Naive thymus-derived CD8-positive, alpha-beta T cell (primary cell): ENCODE data around the gene CAMTA1. TPM values are rescaled to one million over a fixed set of nuclear protein-coding genes. Genes with fewer than 3 reads are reported as not detected.
"Not testable (repeated sequence)": the region's sequence is repeated elsewhere in the genome, so short reads cannot be mapped to it uniquely, and the experiment has no call there.

Experiments
- ATAC-seq, 2 donors: fragments of 150-1000 bp; cut with Tn5 transposase in 1 of 2; sonication (Bioruptor Pico), chemical (Tn5 transposase) in 1 of 2; 1 replicate in 1 of 2; 2 replicates in 1 of 2; pipeline ENCODE4 v1.10.0; 2021; ENCODE audit warnings: mild to moderate bottlenecking in 2 of 2, moderate library complexity in 2 of 2
- POLR2A ChIA-PET: fragments of 350-600 bp; sonication (Branson Sonifier 250); formaldehyde crosslinking; loops from one replicate; lab custom pipeline; 2021; ENCODE audit warnings: antibody characterized with exemption; lab: Charles Lee
- DNase-seq, 10 donors: peaks; one replicate each; pipeline versions ENCODE4 v3.0.0 to v3.0.0-alpha.2; 2020 to 2022
- H3K27ac Mint-ChIP-seq, 10 donors: one replicate each; pipeline ENCODE4 v1.8.0; 2020 to 2022; ENCODE audit warnings: mild to moderate bottlenecking in 10 of 10, mixed read lengths in 10 of 10, moderate library complexity in 4 of 10, inconsistent platforms in 1 of 10
- H3K27me3 Mint-ChIP-seq, 5 donors: one replicate each; pipeline ENCODE4 v1.8.0; 2021 to 2022; ENCODE audit warnings: mixed read lengths in 5 of 5
- H3K36me3 Mint-ChIP-seq, 3 donors: one replicate each; pipeline ENCODE4 v1.8.0; 2020 to 2022; ENCODE audit warnings: mixed read lengths in 3 of 3, mild to moderate bottlenecking in 2 of 3, inconsistent platforms in 1 of 3
- H3K4me1 Mint-ChIP-seq, 4 donors: one replicate each; pipeline ENCODE4 v1.8.0; 2021 to 2022; ENCODE audit warnings: mixed read lengths in 4 of 4
- H3K4me3 Mint-ChIP-seq, 10 donors: one replicate each; pipeline ENCODE4 v1.8.0; 2020 to 2022; ENCODE audit warnings: mild to moderate bottlenecking in 10 of 10, mixed read lengths in 10 of 10, moderate library complexity in 6 of 10, inconsistent platforms in 1 of 10
- H3K9me3 Mint-ChIP-seq, 9 donors: one replicate each; pipeline ENCODE4 v1.8.0; 2020 to 2022; ENCODE audit warnings: mixed read lengths in 9 of 9, mild to moderate bottlenecking in 3 of 9, inconsistent platforms in 1 of 9, moderate library complexity in 1 of 9
- polyA plus RNA-seq, 3 donors: library from polyadenylated mRNA; unstranded; fragments of 300-500 nt; fragmentation: Illumina TruSeq; gene quantifications; one replicate each; pipeline ENCODE4 v1.2.3, GENCODE V29; 2021
- total RNA-seq, 8 experiments: library from RNA in 2 of 8; stranded (reverse) in 2 of 8; gene quantifications; one replicate each; pipeline ENCODE4 v1.2.3 and lab custom pipeline; 2021 to 2026

Gene CAMTA1
- total and polyA plus RNA-seq, 5 experiments from 2014 or later = 32.6 to 78.3 (median 47.3) TPM

DNA sequence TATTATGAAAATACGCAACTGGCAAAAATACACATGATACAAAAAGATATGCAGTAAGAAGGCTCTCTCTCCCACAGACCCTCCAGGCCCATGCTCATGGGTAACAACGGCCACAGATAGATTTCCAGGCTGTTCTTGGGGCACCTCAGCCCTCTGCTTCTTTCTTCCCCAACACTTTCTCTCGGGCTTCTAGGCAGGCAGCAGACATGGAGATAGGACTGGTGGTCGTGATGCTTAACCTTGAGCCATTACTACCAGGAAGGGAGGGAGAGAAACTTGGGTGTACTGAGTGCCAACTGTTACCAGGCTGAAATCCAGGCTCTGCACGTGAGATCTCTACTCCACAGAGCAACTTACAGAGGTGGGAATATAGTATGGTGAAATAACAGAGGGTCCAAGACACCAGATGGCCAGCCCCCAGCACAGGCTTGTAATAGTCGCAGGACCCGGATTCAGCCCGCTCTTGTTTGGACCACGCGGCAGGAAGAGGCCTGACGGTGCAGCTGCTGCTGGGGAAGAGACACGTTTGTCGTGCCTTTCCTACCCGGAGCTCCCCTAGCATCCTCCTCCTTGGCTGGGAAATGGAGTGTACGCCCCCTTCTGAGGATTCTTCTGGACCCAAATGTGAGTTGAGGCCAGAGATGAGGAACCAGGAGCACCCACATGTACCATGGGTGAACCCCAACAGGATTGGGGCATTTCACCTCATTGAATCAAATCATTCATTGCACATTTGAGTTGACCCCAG is 544.8 kb downstream of the CAMTA1 start:
- H3K4me1 Mint-ChIP-seq = no peaks in the 10 kb centered on the region
- no peak overlapping the region for H3K27ac Mint-ChIP-seq
- ATAC-seq (no peak), DNase-seq (no peak)
- POLR2A ChIA-PET = no interaction called here
- H3K9me3 Mint-ChIP-seq = peaks cover 8 to 28% (median 11%) of the 10 kb centered on the region in 9 donors
- H3K4me3 Mint-ChIP-seq = no peak overlapping the region
- peaks cover 0 to 14% (median 0%) of the 10 kb centered on the region in 3 donors for H3K36me3 Mint-ChIP-seq
- H3K27me3 Mint-ChIP-seq = peaks cover 13 to 29% (median 25%) of the 10 kb centered on the region in 5 donors

DNA sequence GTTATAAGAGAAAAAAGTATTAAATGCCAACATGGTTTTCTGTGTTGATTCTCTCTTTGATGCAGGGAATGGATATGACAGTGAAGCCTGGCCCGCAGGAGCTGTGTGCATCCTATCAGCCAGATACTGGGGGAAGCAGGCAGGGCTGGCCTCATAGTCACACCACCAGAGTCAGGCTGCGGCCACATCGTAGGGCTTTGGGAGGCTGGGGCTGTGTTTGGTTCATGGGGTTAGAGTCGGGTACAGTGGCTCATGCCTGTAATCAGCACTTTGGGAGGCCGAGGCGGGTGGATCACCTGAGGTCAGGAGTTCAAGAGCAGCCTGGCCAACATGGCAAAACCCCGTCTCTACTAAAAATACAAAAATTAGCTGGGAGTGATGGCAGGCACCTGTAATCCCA is 545.5 kb downstream of the CAMTA1 start:
- POLR2A ChIA-PET, ATAC-seq: not testable (repeated sequence)
- H3K27me3 Mint-ChIP-seq = peaks cover 7 to 23% (median 18%) of the 10 kb centered on the region in 5 donors

DNA sequence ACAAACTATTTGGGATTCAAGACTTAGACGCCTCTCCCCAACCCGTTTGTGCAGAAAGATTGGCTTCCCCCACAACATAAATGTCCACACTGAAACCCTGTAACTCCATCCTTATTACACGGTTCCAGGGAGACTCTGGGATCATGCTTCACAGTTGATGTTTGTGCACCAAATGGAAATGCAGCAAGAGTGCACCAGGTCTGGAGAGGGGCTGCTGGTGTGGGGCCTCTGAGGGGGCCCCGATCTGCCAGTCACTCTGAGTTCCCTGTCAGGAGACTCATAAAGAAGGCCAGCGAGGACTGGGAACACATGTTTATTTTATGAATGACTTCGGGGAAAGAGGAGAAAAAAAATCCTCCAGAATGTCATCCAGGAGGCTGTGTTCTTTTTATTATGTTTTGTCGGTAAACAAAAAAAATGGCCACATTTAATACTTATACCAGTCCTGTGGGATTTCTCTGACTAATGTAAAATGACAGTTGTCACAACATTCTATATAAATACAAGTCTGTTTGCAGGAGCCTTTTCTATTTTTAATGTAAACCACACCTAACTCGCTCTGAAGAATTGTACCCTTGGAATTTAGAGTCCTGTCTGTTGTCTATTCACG is 546.8 kb downstream of the CAMTA1 start:
- Mint-ChIP-seq H3K4me3 (no peak overlapping the region), H3K27me3 (peaks cover 2 to 23% (median 18%) of the 10 kb centered on the region in 5 donors), H3K4me1 (no peaks in the 10 kb centered on the region), H3K36me3 (peaks cover 0 to 7% (median 0%) of the 10 kb centered on the region in 3 donors), H3K27ac (no peak overlapping the region), H3K9me3 (peaks cover 3 to 19% (median 9%) of the 10 kb centered on the region in 9 donors)
- DNase-seq = no peak
- POLR2A ChIA-PET = no interaction called here
- ATAC-seq = no peak

More for the DNA sequence above, 545.5 kb downstream of the CAMTA1 start:
- H3K4me3 Mint-ChIP-seq, DNase-seq, H3K27ac Mint-ChIP-seq, H3K4me1 Mint-ChIP-seq: not testable (repeated sequence)
- Mint-ChIP-seq H3K9me3 (peaks cover 6 to 28% (median 11%) of the 10 kb centered on the region in 9 donors), H3K36me3 (peaks cover 0 to 14% (median 0%) of the 10 kb centered on the region in 3 donors)

DNA sequence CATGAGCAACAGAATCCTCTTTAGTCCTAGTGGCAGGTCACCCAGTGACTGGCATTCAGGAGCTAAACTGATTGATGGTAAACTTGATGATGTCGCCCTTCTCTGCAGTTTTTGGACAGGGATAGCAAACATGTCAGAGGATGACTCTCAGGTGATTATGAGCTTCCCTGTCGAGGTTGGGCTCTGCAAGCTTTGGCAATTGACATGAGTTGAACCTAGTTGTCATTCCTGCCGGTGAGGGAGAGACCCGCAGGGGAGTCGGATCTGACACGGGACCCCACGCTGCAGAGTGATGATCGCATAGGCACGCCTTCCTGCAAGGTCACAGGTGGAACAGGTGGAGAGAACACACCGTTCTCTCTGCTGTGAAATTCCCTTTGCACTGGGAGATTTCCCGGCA is 547.8 kb downstream of the CAMTA1 start:
- no peaks in the 10 kb centered on the region for H3K4me1 Mint-ChIP-seq
- no peak for DNase-seq
- peaks cover 0 to 9% (median 3%) of the 10 kb centered on the region in 9 donors for H3K9me3 Mint-ChIP-seq
- no peak overlapping the region for H3K4me3 Mint-ChIP-seq
- H3K36me3 Mint-ChIP-seq = peaks cover 0 to 7% (median 0%) of the 10 kb centered on the region in 3 donors
- H3K27ac Mint-ChIP-seq = no peak overlapping the region
- ATAC-seq = no peak
- POLR2A ChIA-PET = no interaction called here
- H3K27me3 Mint-ChIP-seq = peaks cover 2 to 23% (median 18%) of the 10 kb centered on the region in 5 donors

DNA sequence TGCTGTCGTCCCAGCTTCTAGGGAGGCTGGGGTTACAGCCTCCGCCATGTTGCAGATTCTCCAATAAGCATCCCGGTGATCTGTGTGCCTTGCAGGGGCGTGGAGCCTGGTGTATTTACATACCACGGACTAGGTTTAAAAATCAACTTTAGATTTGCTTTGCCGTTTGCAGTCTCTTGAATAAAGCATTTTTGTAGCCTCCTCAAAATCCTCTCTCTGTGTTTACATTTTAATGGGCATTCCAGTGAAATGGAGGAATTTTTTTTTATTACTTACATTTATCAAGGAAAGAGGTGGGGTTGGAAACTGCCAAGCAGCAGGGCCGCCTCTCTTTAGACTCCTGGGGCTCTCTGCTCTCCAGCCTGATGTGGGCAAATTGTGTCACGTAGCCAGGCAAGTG is 548.4 kb downstream of the CAMTA1 start:
- Mint-ChIP-seq H3K36me3 (peaks cover 0 to 5% (median 0%) of the 10 kb centered on the region in 3 donors), H3K9me3 (peaks cover 0 to 4% (median 1%) of the 10 kb centered on the region in 9 donors), H3K4me1 (no peaks in the 10 kb centered on the region), H3K27me3 (peaks cover 3 to 23% (median 18%) of the 10 kb centered on the region in 5 donors), H3K4me3 (no peak overlapping the region), H3K27ac (no peak overlapping the region)
- POLR2A ChIA-PET = no interaction called here
- ATAC-seq (no peak), DNase-seq (no peak)

DNA sequence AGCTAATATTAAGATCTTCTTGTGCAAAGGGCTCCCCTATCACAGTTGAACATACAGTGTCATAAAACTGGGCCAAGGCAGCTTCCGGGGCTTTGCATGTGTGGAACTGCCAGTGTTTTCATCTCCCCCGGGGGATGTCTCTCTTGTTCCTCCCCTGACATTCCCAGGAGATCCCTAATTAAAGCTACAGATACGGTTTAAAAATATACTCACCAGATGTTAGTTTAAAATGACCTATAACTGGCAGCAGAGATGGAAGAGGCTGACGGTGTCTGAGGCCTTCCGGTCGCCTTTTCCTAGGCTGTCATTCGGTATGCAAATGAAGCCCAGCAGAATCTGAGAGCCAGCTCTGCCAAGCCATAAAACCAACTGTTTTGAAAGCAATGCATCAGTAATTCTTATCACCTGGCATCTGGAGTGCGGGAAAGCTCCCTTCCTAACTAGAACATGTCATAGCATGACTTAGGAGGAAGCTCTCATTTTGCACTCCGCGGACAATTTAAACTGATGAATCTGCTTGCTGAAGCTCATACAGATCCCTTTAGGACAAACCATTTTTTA is 549.3 kb downstream of the CAMTA1 start:
- H3K36me3 Mint-ChIP-seq = no peaks in the 10 kb centered on the region
- no peak overlapping the region for H3K4me3 Mint-ChIP-seq
- no peak for DNase-seq
- no peak for ATAC-seq
- peaks cover 0 to 2% (median 0%) of the 10 kb centered on the region in 9 donors for H3K9me3 Mint-ChIP-seq
- POLR2A ChIA-PET = no interaction called here
- peak overlapping the region in 1 of 10 donors; percentile 46 for H3K27ac Mint-ChIP-seq
- peaks cover 3 to 23% (median 18%) of the 10 kb centered on the region in 5 donors for H3K27me3 Mint-ChIP-seq
- no peaks in the 10 kb centered on the region for H3K4me1 Mint-ChIP-seq

DNA sequence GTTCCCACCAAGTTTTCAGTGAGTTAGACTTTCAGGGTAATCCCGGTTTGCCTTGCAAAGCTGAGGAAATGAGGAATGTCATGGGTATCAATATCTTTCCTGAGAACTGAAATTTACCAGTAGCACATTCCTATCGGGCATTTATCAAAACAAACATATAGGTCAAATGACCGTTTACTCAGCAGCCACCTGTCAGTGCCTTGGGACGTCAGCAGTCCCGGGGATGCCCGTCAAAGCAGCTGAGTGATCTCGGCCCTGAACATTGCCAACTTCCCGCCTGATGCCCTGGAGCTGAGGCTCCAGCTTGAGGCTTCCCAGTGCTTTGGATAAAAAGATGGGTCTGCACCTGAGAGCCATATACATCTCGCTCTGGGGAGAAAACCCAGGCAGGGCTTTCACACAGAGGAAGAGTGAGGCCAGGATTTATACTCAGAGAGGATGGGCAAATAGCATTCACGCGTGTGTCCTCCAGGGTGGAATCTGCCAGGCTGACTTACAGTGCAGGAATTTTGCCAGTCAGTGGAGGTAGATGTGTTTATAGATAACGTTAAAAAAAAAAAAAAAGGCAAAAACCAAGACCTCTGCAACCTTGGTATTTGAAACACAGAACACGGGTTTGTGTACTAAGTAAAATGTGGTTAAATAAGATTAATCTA is 550.1 kb downstream of the CAMTA1 start:
- H3K4me3 Mint-ChIP-seq = no peak overlapping the region
- no peaks in the 10 kb centered on the region for H3K9me3 Mint-ChIP-seq
- DNase-seq = no peak

DNA sequence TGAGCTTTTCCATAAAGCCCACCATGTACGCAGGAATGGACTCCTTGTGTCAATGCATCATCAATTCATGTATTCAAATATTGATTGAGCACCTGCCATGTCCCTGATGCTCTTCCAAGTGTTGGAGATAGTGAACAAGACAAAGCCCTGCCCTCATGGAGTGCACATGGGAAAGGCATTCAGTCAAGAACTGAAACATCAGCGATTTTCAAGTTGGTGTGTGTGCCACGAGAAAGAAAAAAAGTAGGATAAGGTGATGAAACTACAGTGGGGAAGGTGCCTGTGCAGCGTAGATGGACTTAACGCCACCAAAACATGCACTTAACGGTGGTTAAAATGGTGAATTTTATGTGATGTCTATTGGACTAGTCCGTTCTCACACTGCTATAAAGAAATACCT is 553.2 kb downstream of the CAMTA1 start:
- DNase-seq = no peak
- no peak overlapping the region for H3K4me3 Mint-ChIP-seq
- no peak overlapping the region for H3K27ac Mint-ChIP-seq

More for the DNA sequence above, 550.1 kb downstream of the CAMTA1 start:
- no peaks in the 10 kb centered on the region for H3K36me3 Mint-ChIP-seq
- H3K4me1 Mint-ChIP-seq = no peaks in the 10 kb centered on the region
- no peak for ATAC-seq
- H3K27me3 Mint-ChIP-seq = peaks cover 1 to 23% (median 15%) of the 10 kb centered on the region in 5 donors
- POLR2A ChIA-PET = no interaction called here
- H3K27ac Mint-ChIP-seq = no peak overlapping the region

DNA sequence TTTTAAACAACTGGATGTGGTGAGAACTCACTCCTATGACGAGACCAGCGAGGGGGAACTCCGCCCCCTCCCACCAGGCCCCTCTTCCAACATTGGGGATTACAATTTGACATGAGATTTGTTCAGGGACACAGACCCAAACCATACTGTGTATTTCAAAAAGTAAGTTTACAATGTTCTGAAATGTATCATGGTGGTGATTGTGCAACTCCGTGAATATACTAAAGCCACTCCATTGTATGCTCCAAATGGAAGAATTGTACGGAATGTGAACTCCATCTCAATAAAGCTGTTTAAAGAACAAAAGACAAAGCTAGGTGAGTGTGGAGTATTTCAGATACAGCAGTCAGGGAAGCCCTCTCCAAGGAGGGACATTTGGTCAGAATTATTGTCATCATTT is 553.8 kb downstream of the CAMTA1 start:
- no peaks in the 10 kb centered on the region for H3K36me3 Mint-ChIP-seq
- H3K4me3 Mint-ChIP-seq = no peak overlapping the region
- H3K27me3 Mint-ChIP-seq = peaks cover 0 to 11% (median 2%) of the 10 kb centered on the region in 5 donors
- peaks cover 0 to 4% (median 0%) of the 10 kb centered on the region in 9 donors for H3K9me3 Mint-ChIP-seq
- POLR2A ChIA-PET = interaction anchor here (0.6 kb wide), 1 partner anchor 1554 kb away, joined by 4 read pairs; no protein-coding TSS in a partner anchor
- no peak overlapping the region for H3K27ac Mint-ChIP-seq
- no peaks in the 10 kb centered on the region for H3K4me1 Mint-ChIP-seq
- no peak for ATAC-seq
- DNase-seq = no peak

More for the DNA sequence above, 553.2 kb downstream of the CAMTA1 start:
- POLR2A ChIA-PET = no interaction called here
- no peaks in the 10 kb centered on the region for H3K4me1 Mint-ChIP-seq
- H3K9me3 Mint-ChIP-seq = peaks cover 0 to under 1% (median 0%) of the 10 kb centered on the region in 9 donors
- peaks cover 0 to 12% (median 3%) of the 10 kb centered on the region in 5 donors for H3K27me3 Mint-ChIP-seq
- no peak for ATAC-seq
- H3K36me3 Mint-ChIP-seq = no peaks in the 10 kb centered on the region

DNA sequence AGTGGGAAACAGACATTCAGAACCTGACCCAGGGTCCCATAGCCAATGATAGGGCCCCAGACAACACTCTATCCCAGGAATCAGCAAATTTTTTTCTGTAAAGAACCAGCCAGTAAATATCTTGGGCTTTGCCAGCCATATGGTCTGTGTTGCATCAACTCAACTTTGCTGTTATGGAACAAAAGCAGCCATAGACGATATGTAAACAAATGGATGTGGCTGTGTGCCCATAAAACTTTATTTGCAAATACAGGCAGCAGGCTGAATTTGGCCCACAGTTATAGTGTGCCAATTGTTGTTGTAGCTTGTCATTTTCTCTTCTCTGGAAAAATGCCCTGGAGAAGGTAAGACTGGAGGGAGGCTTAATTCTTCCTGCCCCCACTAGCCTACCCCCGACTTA is 554.7 kb downstream of the CAMTA1 start:
- Mint-ChIP-seq H3K9me3 (peaks cover 0 to 4% (median 0%) of the 10 kb centered on the region in 9 donors), H3K4me1 (no peaks in the 10 kb centered on the region), H3K4me3 (no peak overlapping the region), H3K27me3 (peaks cover 0 to 3% (median 0%) of the 10 kb centered on the region in 5 donors), H3K27ac (no peak overlapping the region), H3K36me3 (no peaks in the 10 kb centered on the region)
- DNase-seq (no peak), ATAC-seq (no peak)
- POLR2A ChIA-PET = no interaction called here

DNA sequence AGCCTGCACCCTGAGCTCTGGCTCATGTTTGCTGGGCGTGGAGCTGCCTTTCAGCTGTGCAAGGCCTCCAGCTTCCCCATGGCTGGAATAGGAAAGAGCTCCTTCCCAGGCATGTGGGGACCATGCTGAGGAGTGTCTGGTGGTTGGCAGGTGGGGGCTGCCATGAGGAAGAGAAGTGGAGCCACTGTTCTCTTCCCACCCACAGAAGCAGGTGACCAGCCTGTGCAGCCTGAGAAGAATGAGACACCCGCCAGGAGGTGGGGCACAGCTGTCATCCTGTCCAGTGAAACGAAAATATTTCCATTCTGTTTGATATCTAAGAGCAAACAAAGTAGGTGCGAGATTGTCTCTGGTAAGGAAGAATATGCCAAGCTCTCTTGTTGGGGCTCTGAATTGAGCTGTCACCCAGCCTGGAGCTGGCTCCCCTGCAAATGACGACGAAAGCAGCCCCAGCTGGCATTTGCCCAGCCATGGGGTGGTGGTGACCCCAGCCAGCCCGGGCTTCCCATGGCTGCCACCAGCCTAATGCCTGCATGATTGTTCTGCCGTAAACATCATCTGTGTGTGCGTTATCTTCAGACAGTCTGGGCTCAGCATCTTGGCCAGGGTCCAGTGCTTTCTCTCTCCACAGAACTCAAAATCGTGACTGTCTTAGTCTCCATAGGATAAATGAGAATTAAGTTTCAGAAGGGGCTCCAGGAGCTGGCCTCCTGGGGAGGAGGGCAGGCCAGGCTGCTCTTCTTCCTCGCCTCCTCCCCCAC is 556.1 kb downstream of the CAMTA1 start:
- H3K27me3 Mint-ChIP-seq = peaks cover 0 to 3% (median 0%) of the 10 kb centered on the region in 5 donors

DNA sequence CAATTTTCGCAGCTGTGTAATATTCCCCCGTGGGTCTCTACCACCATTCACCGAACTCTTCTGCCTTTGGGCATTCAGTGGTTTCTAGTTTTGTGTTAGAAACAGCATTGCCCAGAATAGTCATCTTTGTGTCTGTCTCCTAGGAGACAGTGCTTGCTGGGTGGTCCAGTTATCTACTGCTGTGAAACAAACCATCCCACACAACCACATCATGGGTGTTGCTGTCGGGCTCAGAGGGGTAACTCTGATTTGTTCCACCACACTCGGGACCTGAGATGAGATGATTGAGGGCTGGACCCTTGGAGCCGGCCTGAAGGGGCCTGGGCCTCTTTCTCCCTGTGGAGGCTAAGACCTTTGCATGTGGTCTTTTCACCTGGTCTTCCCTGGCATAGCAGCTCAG is 558.6 kb downstream of the CAMTA1 start:
- Mint-ChIP-seq H3K36me3 (no peaks in the 10 kb centered on the region), H3K27me3 (peaks cover 0 to 5% (median 1%) of the 10 kb centered on the region in 5 donors), H3K4me1 (no peaks in the 10 kb centered on the region), H3K4me3 (no peak overlapping the region), H3K9me3 (peaks cover 0 to 4% (median 0%) of the 10 kb centered on the region in 9 donors), H3K27ac (no peak overlapping the region)
- POLR2A ChIA-PET = no interaction called here
- ATAC-seq (no peak), DNase-seq (no peak)

More for the DNA sequence above, 556.1 kb downstream of the CAMTA1 start:
- no peaks in the 10 kb centered on the region for H3K4me1 Mint-ChIP-seq
- H3K36me3 Mint-ChIP-seq = no peaks in the 10 kb centered on the region
- H3K9me3 Mint-ChIP-seq = peaks cover 0 to 4% (median 0%) of the 10 kb centered on the region in 9 donors
- DNase-seq (no peak), ATAC-seq (no peak)
- H3K27ac Mint-ChIP-seq = no peak overlapping the region
- H3K4me3 Mint-ChIP-seq = no peak overlapping the region
- POLR2A ChIA-PET = no interaction called here
